GM18951 (cell line): ENCODE data around the gene METTL9.

ENCODE experiments used
- POLR2A ChIP-seq: IDR thresholded peaks from 4 replicates; pipeline ENCODE4 v1.6.1; 2011; ENCODE audit warnings: mild to moderate bottlenecking; ENCODE audit not compliant: insufficient read length, insufficient read depth; ENCODE audit errors: extremely low read depth
- in situ Hi-C: fragments of 300-500 bp; cut with MboI; formaldehyde crosslinking; loops from one replicate; pipeline ENCODE4 v1.12.0; 2022; ENCODE audit warnings: low sequenced_read_pairs, mixed read lengths, inconsistent platforms; ENCODE audit not compliant: unreplicated experiment

Gene METTL9

DNA sequence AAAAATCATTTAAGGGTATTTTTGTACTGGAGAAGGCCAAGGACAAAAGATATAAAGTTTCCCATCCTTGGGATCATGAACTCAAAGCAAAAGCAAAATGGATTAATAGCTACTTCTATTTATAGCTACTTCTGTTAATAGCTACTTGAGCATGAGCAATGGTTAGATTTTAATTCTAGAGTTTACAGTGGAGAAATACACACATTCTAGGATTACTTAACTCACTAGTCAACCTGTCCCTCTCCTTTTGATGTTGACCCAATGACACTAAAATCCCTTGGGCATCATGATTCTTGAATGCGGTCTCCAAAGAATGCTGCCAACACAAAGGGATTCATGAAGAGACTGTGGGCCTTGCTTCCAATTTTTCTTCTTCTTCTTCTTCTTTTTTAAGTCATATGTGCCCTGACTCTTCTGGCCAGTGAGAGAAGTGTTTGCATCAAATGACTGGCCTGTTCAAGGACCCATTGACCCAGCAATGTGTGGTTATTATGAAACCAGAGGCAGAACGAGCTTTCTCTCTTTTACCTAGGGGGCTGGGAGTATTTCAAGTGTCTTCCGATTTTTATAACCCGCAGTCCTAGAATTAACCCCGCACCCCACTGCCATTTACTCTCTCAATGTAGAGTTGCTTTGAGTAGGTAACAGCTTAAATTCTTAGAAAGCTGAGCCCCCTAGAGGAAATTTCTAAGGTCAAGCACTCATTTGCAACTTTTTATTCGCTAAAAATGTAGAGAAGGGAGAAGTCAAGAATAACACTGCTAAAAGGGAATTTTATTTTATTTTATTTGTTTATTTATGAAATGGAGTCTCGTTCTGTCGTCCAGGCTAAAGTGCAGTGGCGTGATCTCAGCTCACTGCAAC, 99.0 kb downstream of the METTL9 start:
- in situ Hi-C loops, result no loop called here
- no peak for TF ChIP-seq POLR2A

DNA sequence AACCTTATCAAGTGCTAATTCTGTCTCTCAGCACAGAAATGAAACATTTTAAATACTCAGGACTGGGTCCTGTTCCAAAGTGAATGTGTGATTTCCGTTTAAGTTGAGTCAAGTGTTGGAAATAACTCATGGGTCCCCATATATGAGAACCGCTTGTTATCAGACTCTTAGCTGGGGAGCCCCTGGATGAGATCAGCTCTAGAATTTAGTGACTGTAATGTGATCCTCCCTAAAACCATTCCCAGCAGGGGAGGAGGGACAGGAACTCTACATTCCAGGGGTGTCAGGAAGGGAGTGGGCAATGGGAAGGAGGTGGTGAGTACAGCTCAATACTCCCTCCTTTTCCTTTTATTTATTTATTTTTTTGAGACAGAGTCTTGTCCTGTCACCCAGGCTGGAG, 101.9 kb downstream of the METTL9 start:
- in situ Hi-C loops, result no loop called here

DNA sequence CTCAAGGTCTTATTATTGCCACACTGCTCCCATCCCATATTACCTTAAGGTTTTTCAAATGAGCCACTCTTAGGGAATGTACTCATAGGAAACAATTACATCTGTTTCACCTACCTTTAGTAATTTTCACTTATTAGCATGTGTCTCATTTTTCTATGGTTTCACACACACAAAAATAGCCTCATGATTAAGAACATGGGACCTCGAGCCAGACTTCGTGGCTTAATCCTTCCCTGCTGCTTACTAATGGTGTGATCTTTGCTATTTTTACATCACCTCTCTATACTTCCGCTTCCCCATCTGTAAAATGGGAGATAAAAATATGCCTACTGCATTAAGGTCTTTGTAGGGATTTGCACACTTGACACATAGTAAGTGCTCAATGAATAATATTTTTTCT, 102.9 kb downstream of the METTL9 start:
- in situ Hi-C loops, result no loop called here
- no peak for TF ChIP-seq POLR2A

More for the DNA sequence above, 101.9 kb downstream of the METTL9 start:
- no peak for TF ChIP-seq POLR2A

DNA sequence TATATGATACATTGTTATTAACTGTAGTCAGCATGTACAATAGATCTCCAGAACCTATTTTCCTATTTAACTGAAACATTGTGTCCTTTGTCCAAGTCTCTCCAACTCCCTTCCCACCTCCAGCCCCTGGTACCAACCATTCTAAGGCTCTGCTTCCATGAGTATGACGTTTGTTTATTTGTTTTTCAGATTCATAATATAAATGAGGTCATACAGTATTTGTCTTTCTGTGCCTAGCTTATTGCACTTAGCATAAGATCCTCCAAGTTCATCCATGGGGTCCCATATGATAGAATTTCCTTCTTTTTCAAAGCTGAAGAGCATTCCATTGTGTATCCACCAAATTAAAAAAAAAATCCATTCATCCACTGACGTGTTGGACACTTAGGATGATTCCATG, 103.8 kb downstream of the METTL9 start:
- no peak for TF ChIP-seq POLR2A
- in situ Hi-C loops, result no loop called here

DNA sequence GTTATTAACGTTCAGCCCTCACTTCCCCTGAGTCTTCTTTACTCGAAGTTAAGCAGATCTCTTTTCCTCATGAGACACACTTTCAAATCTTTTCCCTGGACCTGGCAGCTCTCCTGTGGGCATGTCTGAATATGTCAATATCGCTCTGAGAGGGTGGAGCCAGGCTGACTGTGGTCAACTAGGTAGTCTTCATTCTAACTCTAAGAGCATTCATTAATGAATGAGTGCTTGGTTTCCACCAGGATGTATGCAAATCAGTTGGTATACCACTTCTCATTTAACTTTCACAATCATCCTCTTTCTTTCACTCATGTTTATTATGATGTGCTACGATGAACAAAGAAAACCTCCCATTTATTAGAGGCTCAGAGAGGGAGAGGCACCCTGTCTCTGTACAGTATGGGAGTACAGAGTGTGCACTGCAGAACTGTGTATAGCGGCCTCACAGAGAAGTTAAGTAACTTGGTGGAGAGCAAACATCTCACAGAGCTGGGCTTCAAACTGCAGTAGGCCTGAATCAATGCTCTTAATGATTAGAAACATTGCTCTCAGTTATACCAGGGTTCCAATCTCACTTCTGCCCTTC, 104.3 kb downstream of the METTL9 start:
- in situ Hi-C loops, result no loop called here
- TF ChIP-seq POLR2A, result no peak

DNA sequence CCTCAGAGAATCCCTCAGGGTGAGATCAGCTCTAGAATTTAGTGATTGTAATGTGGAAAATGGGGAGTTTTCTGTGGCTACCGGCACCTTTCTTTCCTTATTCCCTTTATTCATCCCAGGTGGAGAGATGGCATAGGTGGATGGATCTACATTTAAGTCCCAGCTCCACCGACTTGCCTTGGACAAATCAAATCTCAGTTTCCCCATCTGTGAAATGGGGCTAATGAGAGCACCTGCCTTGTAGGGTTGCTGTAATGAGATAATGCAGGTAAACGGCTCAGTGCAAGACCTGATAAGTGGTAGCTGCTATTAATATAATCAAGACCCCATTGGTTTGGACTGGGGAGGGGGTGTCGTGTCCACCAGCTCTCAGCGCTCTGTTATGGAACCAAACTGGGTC, 104.9 kb downstream of the METTL9 start:
- in situ Hi-C loops, result no loop called here
- TF ChIP-seq POLR2A, result no peak

DNA sequence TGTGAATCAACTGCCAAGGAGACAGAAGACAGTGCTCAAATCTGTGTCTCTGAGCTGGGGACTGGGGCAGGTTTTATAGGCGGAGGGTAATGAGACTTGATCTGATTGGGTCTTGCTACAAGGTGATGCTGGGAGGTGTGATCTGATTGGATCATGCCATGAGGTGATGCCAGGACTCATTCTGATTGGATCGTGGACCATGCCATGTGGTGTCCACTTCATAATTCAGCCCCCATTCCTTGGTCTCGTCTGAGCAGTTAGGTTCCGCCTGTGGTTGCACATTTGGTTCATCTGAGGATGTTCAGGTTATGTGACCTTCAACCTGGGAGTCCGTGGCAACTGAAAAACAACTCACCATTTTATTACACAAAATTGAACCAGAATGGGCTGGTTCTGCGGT, 105.4 kb downstream of the METTL9 start:
- TF ChIP-seq POLR2A, result no peak
- in situ Hi-C loops, result no loop called here
